HK-2 (cell line): ENCODE data around the gene FBN1.
A peak's percentile ranks its signal among the peaks of the same experiment; 100 is the strongest.

Experiments used
- DNase-seq: peaks from one replicate; pipeline ENCODE4 v3.0.0-alpha.2; 2018; ENCODE audit not compliant: unreplicated experiment

FBN1 gene

GRCh38 chr15:48622237-48622636, 23.3 kb downstream of the FBN1 start:
- no peak for DNase-seq

- no peak for DNase-seq
These were observed 26.1 kb downstream of the FBN1 start for GRCh38 chr15:48619446-48619845.

- no peak for DNase-seq
These were observed 27.9 kb downstream of the FBN1 start for GRCh38 chr15:48617619-48618018.

- DNase-seq = no peak
These were observed 29.3 kb downstream of the FBN1 start for GRCh38 chr15:48616216-48616615.

GRCh38 chr15:48614051-48614450, 31.5 kb downstream of the FBN1 start:
- no peak for DNase-seq

- no peak for DNase-seq
These were observed 36.0 kb downstream of the FBN1 start for GRCh38 chr15:48609486-48609885.

- no peak for DNase-seq
These were observed 37.7 kb downstream of the FBN1 start for GRCh38 chr15:48607846-48608245.

- DNase-seq = no peak
These were observed 40.9 kb downstream of the FBN1 start for GRCh38 chr15:48604567-48604966.

GRCh38 chr15:48603922-48604321, 41.6 kb downstream of the FBN1 start:
- DNase-seq = no peak

- DNase-seq = no peak
These were observed 42.4 kb downstream of the FBN1 start for GRCh38 chr15:48603123-48603500.

- DNase-seq = no peak
These were observed 43.0 kb downstream of the FBN1 start for GRCh38 chr15:48602358-48603122.

- DNase-seq = no peak
These were observed 44.4 kb downstream of the FBN1 start for GRCh38 chr15:48601095-48601494.

GRCh38 chr15:48596841-48597240, 48.7 kb downstream of the FBN1 start:
- no peak for DNase-seq

GRCh38 chr15:48596415-48596814, 49.1 kb downstream of the FBN1 start:
- DNase-seq = no peak

- DNase-seq = no peak
These were observed 49.5 kb downstream of the FBN1 start for GRCh38 chr15:48595981-48596380.

GRCh38 chr15:48592933-48593332, 52.6 kb downstream of the FBN1 start:
- DNase-seq = no peak

GRCh38 chr15:48592221-48592731, 53.2 kb downstream of the FBN1 start:
- no peak for DNase-seq

GRCh38 chr15:48590723-48591122, 54.8 kb downstream of the FBN1 start:
- no peak for DNase-seq

GRCh38 chr15:48584812-48585563, 60.5 kb downstream of the FBN1 start:
- DNase-seq = no peak

- DNase-seq = no peak
These were observed 61.3 kb downstream of the FBN1 start for GRCh38 chr15:48584090-48584811.

- peak; percentile 20 for DNase-seq
These were observed 62.9 kb downstream of the FBN1 start for GRCh38 chr15:48582452-48583247.

GRCh38 chr15:48581219-48581618, 64.3 kb downstream of the FBN1 start:
- no peak for DNase-seq
